SK-N-SH (cell line): ENCODE measurements around the gene MCRIP2.

Source experiments
- CHD2 ChIP-seq: fragments of 150-350 bp; IDR thresholded peaks from 2 replicates; pipeline ENCODE4 v1.6.1; 2018; ENCODE audit warnings: low read length; ENCODE audit not compliant: partially characterized antibody
- EP300 ChIP-seq, 2 experiments: IDR thresholded peaks; 2 replicates each; pipeline versions ENCODE4 v1.4.0 to v1.6.1; 2012; ENCODE audit warnings: borderline replicate concordance in 1 of 2, low read depth in 1 of 2, low read length in 1 of 2
- FOXM1 ChIP-seq: IDR thresholded peaks from 2 replicates; pipeline ENCODE4 v1.4.0; 2012; ENCODE audit warnings: low read depth, mild to moderate bottlenecking
- POLR2AphosphoS5 ChIP-seq: IDR thresholded peaks from 2 replicates; pipeline ENCODE4 v1.6.1; 2012; ENCODE audit warnings: low read depth, low read length
- RAD21 ChIP-seq: IDR thresholded peaks from 2 replicates; pipeline ENCODE4 v1.6.1; 2012; ENCODE audit warnings: mild to moderate bottlenecking, low read length
- RXRA ChIP-seq: IDR thresholded peaks from 2 replicates; pipeline ENCODE4 v1.4.0; 2012; ENCODE audit warnings: low read depth, mild to moderate bottlenecking, borderline replicate concordance
- SIN3A ChIP-seq: IDR thresholded peaks from 2 replicates; pipeline ENCODE4 v1.6.1; 2012; ENCODE audit warnings: low read depth, mild to moderate bottlenecking, low read length, moderate library complexity, borderline replicate concordance
- ZBTB33 ChIP-seq: IDR thresholded peaks from 2 replicates; pipeline ENCODE4 v1.4.0; 2012; ENCODE audit warnings: low read depth, borderline replicate concordance
- TF ChIP-seq, protein P1 (sequence below): fragments of 200-600 bp; sonication (generic); IDR thresholded peaks from 2 replicates; pipeline ENCODE4 v1.6.1; 2017; ENCODE audit warnings: antibody characterized with exemption, mild to moderate bottlenecking, moderate library complexity

DNA sequence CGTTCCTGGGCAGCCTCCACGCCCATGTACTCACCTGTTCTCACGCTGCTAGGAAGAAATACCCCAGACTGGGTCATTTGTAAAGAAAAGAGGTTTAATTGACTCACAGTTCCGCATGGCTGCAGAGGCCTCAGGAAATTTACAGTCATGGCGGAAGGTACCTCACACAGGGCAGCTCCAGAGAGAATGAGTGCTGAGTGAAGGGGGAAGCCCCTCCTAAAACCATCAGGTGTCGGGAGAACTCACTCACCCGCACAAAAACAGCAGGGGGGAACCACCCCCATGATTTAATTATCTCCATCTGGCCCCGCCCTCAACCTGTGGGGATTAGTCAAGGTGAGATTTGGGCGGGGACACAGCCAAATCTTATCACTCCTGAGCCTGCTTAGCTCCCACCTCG is 33.6 kb upstream of the MCRIP2 start:
- TF ChIP-seq POLR2AphosphoS5 (no peak), EP300 (IDR thresholded peaks at IDR 0.05; ENCODE audit: borderline replicate concordance in 1 of 2, low read depth in 1 of 2, low read length in 1 of 2) (no peak), SIN3A (no peak), RAD21 (no peak), RXRA (no peak), CHD2 (no peak), FOXM1 (no peak), ZBTB33 (no peak)
- TF ChIP-seq, protein P1, sequence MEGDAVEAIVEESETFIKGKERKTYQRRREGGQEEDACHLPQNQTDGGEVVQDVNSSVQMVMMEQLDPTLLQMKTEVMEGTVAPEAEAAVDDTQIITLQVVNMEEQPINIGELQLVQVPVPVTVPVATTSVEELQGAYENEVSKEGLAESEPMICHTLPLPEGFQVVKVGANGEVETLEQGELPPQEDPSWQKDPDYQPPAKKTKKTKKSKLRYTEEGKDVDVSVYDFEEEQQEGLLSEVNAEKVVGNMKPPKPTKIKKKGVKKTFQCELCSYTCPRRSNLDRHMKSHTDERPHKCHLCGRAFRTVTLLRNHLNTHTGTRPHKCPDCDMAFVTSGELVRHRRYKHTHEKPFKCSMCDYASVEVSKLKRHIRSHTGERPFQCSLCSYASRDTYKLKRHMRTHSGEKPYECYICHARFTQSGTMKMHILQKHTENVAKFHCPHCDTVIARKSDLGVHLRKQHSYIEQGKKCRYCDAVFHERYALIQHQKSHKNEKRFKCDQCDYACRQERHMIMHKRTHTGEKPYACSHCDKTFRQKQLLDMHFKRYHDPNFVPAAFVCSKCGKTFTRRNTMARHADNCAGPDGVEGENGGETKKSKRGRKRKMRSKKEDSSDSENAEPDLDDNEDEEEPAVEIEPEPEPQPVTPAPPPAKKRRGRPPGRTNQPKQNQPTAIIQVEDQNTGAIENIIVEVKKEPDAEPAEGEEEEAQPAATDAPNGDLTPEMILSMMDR: no peak
